Hepatocyte (in vitro differentiated cells): ENCODE measurements around the gene PODXL2. TPM values are rescaled to one million over a fixed set of nuclear protein-coding genes. Genes with fewer than 3 reads are reported as not detected.

Experiments used
- DNase-seq: peaks from one replicate; pipeline ENCODE4 v3.0.0-alpha.2; 2016; ENCODE audit warnings: low spot score
- H2AFZ ChIP-seq: fragments of 200-600 bp; sonication (generic); 2 replicates; pipeline ENCODE4 v1.6.0; 2016; ENCODE audit warnings: antibody characterized with exemption, mild to moderate bottlenecking
- H3K27ac ChIP-seq: fragments of 200-600 bp; sonication (generic); 2 replicates; pipeline ENCODE4 v1.5.1; 2016; ENCODE audit warnings: mild to moderate bottlenecking
- H3K27me3 ChIP-seq: fragments of 200-600 bp; sonication (generic); 2 replicates; pipeline ENCODE4 v1.6.1; 2016
- H3K36me3 ChIP-seq: fragments of 200-600 bp; sonication (generic); replicated peaks from 2 replicates; pipeline ENCODE4 v1.5.1; 2016; ENCODE audit warnings: low read depth; ENCODE audit not compliant: insufficient read depth
- H3K4me1 ChIP-seq: fragments of 200-600 bp; sonication (generic); 2 replicates; pipeline ENCODE4 v1.5.1; 2016; ENCODE audit warnings: mild to moderate bottlenecking, moderate library complexity; ENCODE audit not compliant: insufficient read depth
- H3K4me2 ChIP-seq: fragments of 200-600 bp; sonication (generic); 2 replicates; pipeline ENCODE4 v1.6.0; 2016
- H3K4me3 ChIP-seq: fragments of 200-600 bp; sonication (generic); 2 replicates; pipeline ENCODE4 v1.5.1; 2016; ENCODE audit warnings: mild to moderate bottlenecking
- H3K79me2 ChIP-seq: fragments of 200-600 bp; sonication (generic); 2 replicates; pipeline ENCODE4 v1.6.0; 2017; ENCODE audit warnings: mild to moderate bottlenecking
- H3K9me2 ChIP-seq: fragments of 200-600 bp; sonication (generic); replicated peaks from 2 replicates; pipeline ENCODE4 v1.6.0; 2017; ENCODE audit warnings: mild to moderate bottlenecking; ENCODE audit not compliant: insufficient read depth
- H3K9me3 ChIP-seq: fragments of 200-600 bp; sonication (generic); 2 replicates; pipeline ENCODE4 v1.5.1; 2016; ENCODE audit warnings: low read depth, mild to moderate bottlenecking
- H4K20me1 ChIP-seq: fragments of 200-600 bp; sonication (generic); 2 replicates; pipeline ENCODE4 v1.6.0; 2016; ENCODE audit warnings: mild to moderate bottlenecking; ENCODE audit not compliant: insufficient read depth, poor library complexity, severe bottlenecking
- EZH2 ChIP-seq: fragments of 200-600 bp; sonication (generic); IDR thresholded peaks from 2 replicates; pipeline ENCODE4 v1.6.1; 2016; ENCODE audit warnings: antibody characterized with exemption, mild to moderate bottlenecking, borderline replicate concordance
- EZH2phosphoT487 ChIP-seq: fragments of 200-600 bp; sonication (generic); IDR thresholded peaks from one replicate; pipeline ENCODE4 v1.6.1; 2018; ENCODE audit warnings: antibody characterized with exemption, mild to moderate bottlenecking, low read depth, moderate library complexity; ENCODE audit not compliant: unreplicated experiment, severe bottlenecking
- WGBS: methylation state at CpG from one replicate; pipeline ENCODE4 v1.1.6; 2016; ENCODE audit warnings: low lambda C conversion rate; ENCODE audit errors: missing lambda C conversion rate; 5-methylcytosine and 5-hydroxymethylcytosine counted together
- polyA plus RNA-seq: library from polyadenylated mRNA; unstranded; fragments of >200 nt; fragmentation: Nextera tagmentation; extraction: Ambion mirVana; gene quantifications from 2 replicates; pipeline ENCODE4 v1.2.1, GENCODE V29; 2016
- total RNA-seq: library from RNA; depleted of rRNA; stranded (reverse); fragments of >200 nt; gene quantifications from 2 replicates; pipeline ENCODE4 v1.2.3, GENCODE V29; 2014
- TF ChIP-seq, protein P1 (sequence below): fragments of 200-600 bp; sonication (generic); IDR thresholded peaks from 2 replicates; pipeline ENCODE4 v1.5.1; 2016; ENCODE audit warnings: antibody characterized with exemption, mild to moderate bottlenecking; ENCODE audit not compliant: poor library complexity

The PODXL2 gene
- total and polyA plus RNA-seq, 2 experiments from 2014 or later = 5.1 to 6.4 TPM

DNA sequence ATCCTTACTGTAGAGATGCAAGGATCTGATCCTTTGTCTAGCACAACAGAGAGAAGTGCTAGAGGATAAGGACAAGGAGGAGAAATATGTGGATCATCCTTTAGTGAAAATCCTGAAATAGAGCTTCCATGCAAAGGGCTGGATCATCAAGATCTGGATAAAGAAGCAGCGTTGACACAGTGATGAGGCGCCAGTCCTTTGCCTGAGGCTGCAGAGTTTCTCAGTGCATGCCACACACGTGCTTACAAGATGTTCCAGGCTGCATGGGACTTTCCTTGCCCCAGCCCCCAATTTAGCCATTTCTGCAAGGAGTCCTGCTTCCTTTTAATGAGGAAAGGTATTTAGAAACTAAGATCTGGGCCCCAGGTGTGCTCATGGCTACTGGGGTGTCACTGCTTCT lies 36.6 kb downstream of the PODXL2 start:
- H3K27ac ChIP-seq = no peak overlapping the region
- no peaks in the 10 kb centered on the region for H3K27me3 ChIP-seq
- H3K36me3 ChIP-seq = no peaks in the 10 kb centered on the region
- no peak overlapping the region for H2AFZ ChIP-seq
- H3K4me3 ChIP-seq = no peak overlapping the region
- H3K4me1 ChIP-seq = no peaks in the 10 kb centered on the region
- H4K20me1 ChIP-seq = no peaks in the 10 kb centered on the region
- no peaks in the 10 kb centered on the region for H3K79me2 ChIP-seq
- DNase-seq = no peak
- no peak overlapping the region for H3K4me2 ChIP-seq
- H3K9me3 ChIP-seq = no peaks in the 10 kb centered on the region
- WGBS = 80% methylated on average over 3 of the region's 3 CpGs
- no peaks in the 10 kb centered on the region for H3K9me2 ChIP-seq
- TF ChIP-seq, protein P1, sequence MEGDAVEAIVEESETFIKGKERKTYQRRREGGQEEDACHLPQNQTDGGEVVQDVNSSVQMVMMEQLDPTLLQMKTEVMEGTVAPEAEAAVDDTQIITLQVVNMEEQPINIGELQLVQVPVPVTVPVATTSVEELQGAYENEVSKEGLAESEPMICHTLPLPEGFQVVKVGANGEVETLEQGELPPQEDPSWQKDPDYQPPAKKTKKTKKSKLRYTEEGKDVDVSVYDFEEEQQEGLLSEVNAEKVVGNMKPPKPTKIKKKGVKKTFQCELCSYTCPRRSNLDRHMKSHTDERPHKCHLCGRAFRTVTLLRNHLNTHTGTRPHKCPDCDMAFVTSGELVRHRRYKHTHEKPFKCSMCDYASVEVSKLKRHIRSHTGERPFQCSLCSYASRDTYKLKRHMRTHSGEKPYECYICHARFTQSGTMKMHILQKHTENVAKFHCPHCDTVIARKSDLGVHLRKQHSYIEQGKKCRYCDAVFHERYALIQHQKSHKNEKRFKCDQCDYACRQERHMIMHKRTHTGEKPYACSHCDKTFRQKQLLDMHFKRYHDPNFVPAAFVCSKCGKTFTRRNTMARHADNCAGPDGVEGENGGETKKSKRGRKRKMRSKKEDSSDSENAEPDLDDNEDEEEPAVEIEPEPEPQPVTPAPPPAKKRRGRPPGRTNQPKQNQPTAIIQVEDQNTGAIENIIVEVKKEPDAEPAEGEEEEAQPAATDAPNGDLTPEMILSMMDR = no peak
- TF ChIP-seq EZH2 = no peak
- no peak for TF ChIP-seq EZH2phosphoT487

DNA sequence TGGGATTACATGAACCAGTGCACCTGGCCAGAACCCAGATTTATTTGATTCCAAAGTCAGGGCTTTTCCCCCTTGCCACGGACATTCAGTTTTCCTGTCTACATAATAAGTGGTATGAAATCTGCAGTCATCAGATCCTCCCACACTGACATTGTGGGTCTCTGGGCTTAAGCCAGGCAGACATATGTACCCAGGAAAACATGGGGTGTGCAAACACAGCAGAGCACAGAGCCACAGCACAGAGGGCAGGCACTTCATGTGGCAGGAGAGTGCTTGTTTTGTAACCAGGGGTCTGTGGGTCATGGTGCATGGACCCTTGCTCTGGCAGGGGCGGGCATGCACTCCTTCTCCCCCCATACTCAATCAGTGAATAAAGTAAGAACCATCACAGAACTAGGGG lies 37.7 kb downstream of the PODXL2 start:
- no peaks in the 10 kb centered on the region for H3K9me2 ChIP-seq
- no peaks in the 10 kb centered on the region for H4K20me1 ChIP-seq
- WGBS = 86% methylated on average over 2 of the region's 2 CpGs
- H3K27ac ChIP-seq = no peak overlapping the region
- H3K4me1 ChIP-seq = no peaks in the 10 kb centered on the region
- H3K27me3 ChIP-seq = no peaks in the 10 kb centered on the region
- no peak overlapping the region for H3K4me2 ChIP-seq
- H3K36me3 ChIP-seq = no peaks in the 10 kb centered on the region
- no peak overlapping the region for H3K4me3 ChIP-seq
- no peaks in the 10 kb centered on the region for H3K79me2 ChIP-seq
- no peak overlapping the region for H2AFZ ChIP-seq
- TF ChIP-seq, protein P1 = no peak
- TF ChIP-seq EZH2phosphoT487 (no peak), EZH2 (no peak)
- no peaks in the 10 kb centered on the region for H3K9me3 ChIP-seq
- DNase-seq = no peak

DNA sequence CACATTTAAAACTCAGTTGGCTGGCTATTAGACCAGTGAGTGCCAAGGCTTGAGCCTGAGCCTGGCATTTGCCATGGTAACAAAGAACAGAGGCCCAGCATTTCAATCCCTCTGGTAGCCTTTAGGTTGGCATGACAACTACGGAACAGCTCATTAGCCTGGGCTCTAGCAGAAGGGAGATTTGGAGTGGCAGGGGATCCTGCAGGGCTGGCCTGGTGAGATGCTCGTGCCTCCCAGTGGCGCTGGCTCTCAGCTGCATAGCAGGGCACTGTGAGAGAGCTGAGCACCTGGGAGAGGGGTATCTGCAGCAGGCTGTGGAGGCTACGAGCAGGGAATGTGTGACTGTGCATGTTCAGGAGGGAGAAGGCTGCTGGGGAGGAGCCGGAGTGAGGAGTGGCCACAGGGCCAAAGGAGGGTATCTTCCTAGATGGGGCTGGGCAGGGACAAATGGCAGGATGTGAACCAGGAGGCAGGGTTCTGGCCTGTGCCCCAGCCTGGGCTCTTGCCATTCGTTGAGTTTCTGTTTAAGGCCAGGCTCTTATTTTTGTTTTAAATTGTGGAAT lies 38.2 kb downstream of the PODXL2 start:
- Histone ChIP-seq H3K27me3 (no peaks in the 10 kb centered on the region), H3K4me3 (no peak overlapping the region), H3K4me1 (peaks cover 5% of the 10 kb centered on the region), H2AFZ (no peak overlapping the region), H3K79me2 (no peaks in the 10 kb centered on the region), H4K20me1 (no peaks in the 10 kb centered on the region), H3K4me2 (no peak overlapping the region), H3K27ac (no peak overlapping the region), H3K36me3 (no peaks in the 10 kb centered on the region), H3K9me2 (no peaks in the 10 kb centered on the region), H3K9me3 (no peaks in the 10 kb centered on the region)
- 91% methylated on average over 6 of the region's 6 CpGs for WGBS
- no peak for TF ChIP-seq EZH2
- TF ChIP-seq EZH2phosphoT487 = no peak
- TF ChIP-seq, protein P1 = no peak
- no peak for DNase-seq

DNA sequence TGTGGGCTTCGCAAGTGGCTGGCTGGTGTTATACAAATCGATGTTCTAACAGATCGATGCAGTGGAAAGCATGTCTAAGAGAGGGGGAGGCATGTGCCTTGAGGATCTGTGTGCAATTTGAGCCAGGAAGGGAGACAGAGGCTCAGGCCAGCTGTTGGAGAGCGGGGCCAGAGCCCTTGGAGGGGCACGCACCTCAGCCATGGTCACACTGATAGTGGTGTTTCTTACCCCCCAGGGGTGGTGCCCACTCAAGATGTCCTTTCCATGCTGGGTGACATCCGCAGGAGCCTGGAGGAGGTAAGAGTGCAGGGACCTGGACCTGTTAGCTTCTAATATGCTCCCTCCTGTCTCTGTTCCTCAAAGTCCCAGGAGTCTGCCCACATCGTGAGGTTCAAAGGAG lies 39.9 kb downstream of the PODXL2 start:
- no peaks in the 10 kb centered on the region for H3K36me3 ChIP-seq
- H3K4me2 ChIP-seq = no peak overlapping the region
- H3K4me3 ChIP-seq = no peak overlapping the region
- TF ChIP-seq, protein P1 = no peak
- TF ChIP-seq EZH2 (no peak), EZH2phosphoT487 (no peak)
- no peaks in the 10 kb centered on the region for H3K27me3 ChIP-seq
- no peaks in the 10 kb centered on the region for H4K20me1 ChIP-seq
- H3K9me3 ChIP-seq = no peaks in the 10 kb centered on the region
- no peaks in the 10 kb centered on the region for H3K79me2 ChIP-seq
- H3K27ac ChIP-seq = no peak overlapping the region
- no peaks in the 10 kb centered on the region for H3K9me2 ChIP-seq
- no peak for DNase-seq
- H3K4me1 ChIP-seq = peaks cover 5% of the 10 kb centered on the region
- 92% methylated on average over 7 of the region's 7 CpGs for WGBS
- no peak overlapping the region for H2AFZ ChIP-seq
